GM12878 (cell line): ENCODE measurements around the gene CCER1. TPM values are rescaled to one million over a fixed set of nuclear protein-coding genes. Genes with fewer than 3 reads are reported as not detected.

Experiments used
- ATAC-seq: fragments of 200-7000 bp; cut with Tn5 transposase; 3 replicates; pipeline ENCODE4 v1.9.1; 2020; ENCODE audit warnings: mild to moderate bottlenecking, moderate library complexity
- BruUV-seq: library from RNA; stranded (reverse); fragments of 400-500 nt; replicated peaks from 2 replicates; lab custom pipeline; 2021; lab: Mats Ljungman, UMichigan
- CTCF ChIA-PET: fragments of 300-600 bp; sonication (Branson Sonifier 250); formaldehyde crosslinking; extraction: SDS; loops from one replicate; lab custom pipeline; 2021; ENCODE audit warnings: inconsistent platforms; lab: Yijun Ruan, JAX
- POLR2A ChIA-PET: fragments of 350-600 bp; formaldehyde crosslinking; extraction: SDS; loops from one replicate; lab custom pipeline; 2021; ENCODE audit warnings: inconsistent platforms; lab: Charles Lee
- RAD21 ChIA-PET: fragments of 300-600 bp; sonication (Branson Sonifier 250); formaldehyde crosslinking; loops from one replicate; lab custom pipeline; 2023; ENCODE audit warnings: antibody characterized with exemption; ENCODE audit not compliant: unreplicated experiment; lab: Charles Lee
- SMC1A ChIA-PET: fragments of 300-600 bp; sonication (Branson Sonifier 250); formaldehyde crosslinking; loops from one replicate; lab custom pipeline; 2023; ENCODE audit not compliant: unreplicated experiment, uncharacterized antibody; lab: Charles Lee
- DNase-seq: peaks from one replicate; pipeline ENCODE4 v3.0.0-alpha.2; 2011; ENCODE audit warnings: low read depth, low spot score
- FAIRE-seq: peaks from 3 replicates; lab custom pipeline; 2011; peaks lifted over from hg19 to GRCh38; lab: Jason Lieb, UNC
- H2AFZ ChIP-seq: 2 replicates; pipeline ENCODE4 v1.6.0; 2011; ENCODE audit warnings: low read depth, low read length, control low read depth; ENCODE audit not compliant: control insufficient read depth
- H3K27ac ChIP-seq: 2 replicates; pipeline ENCODE4 v1.5.1; 2011; ENCODE audit warnings: control low read depth; ENCODE audit not compliant: control insufficient read depth, insufficient read depth
- H3K27me3 ChIP-seq, 2 experiments: replicated peaks in 1 of 2; 2 replicates each; pipeline versions ENCODE4 v1.6.0 to v1.6.1; 2011; ENCODE audit warnings: low read length in 1 of 2; ENCODE audit not compliant: control insufficient read depth in 2 of 2, insufficient read depth in 2 of 2
- H3K36me3 ChIP-seq, 2 experiments: 2 replicates each; pipeline ENCODE4 v1.5.1; 2011; ENCODE audit warnings: low read length in 1 of 2; ENCODE audit not compliant: control insufficient read depth in 2 of 2, insufficient read depth in 2 of 2
- H3K4me1 ChIP-seq: 2 replicates; pipeline ENCODE4 v1.6.1; 2011; ENCODE audit warnings: mild to moderate bottlenecking, low read length, moderate library complexity, mixed read lengths; ENCODE audit not compliant: control insufficient read depth, insufficient read depth
- H3K4me2 ChIP-seq: 2 replicates; pipeline ENCODE4 v1.6.0; 2011; ENCODE audit warnings: control low read depth; ENCODE audit not compliant: control insufficient read depth, insufficient read depth
- H3K4me3 ChIP-seq: fragments of 200-600 bp; sonication (generic); 2 replicates; pipeline ENCODE4 v1.5.1; 2016
- H3K79me2 ChIP-seq: 2 replicates; pipeline ENCODE4 v1.6.0; 2011; ENCODE audit warnings: low read length; ENCODE audit not compliant: control insufficient read depth, insufficient read depth
- H3K9ac ChIP-seq: 2 replicates; pipeline ENCODE4 v1.8.0; 2011; ENCODE audit warnings: low read length, control low read depth, mixed read lengths; ENCODE audit not compliant: control insufficient read depth, insufficient read depth
- H3K9me3 ChIP-seq: replicated peaks from 3 replicates; pipeline ENCODE4 v1.5.1; 2011; ENCODE audit warnings: mild to moderate bottlenecking, low read length; ENCODE audit not compliant: control insufficient read depth, insufficient read depth
- H4K20me1 ChIP-seq: 2 replicates; pipeline ENCODE4 v1.6.0; 2011; ENCODE audit not compliant: control insufficient read depth, insufficient read depth
- ASH2L ChIP-seq: fragments of 300-600, 200-600 bp; sonication (generic); IDR thresholded peaks from 2 replicates; pipeline ENCODE4 v1.6.1; 2017; ENCODE audit warnings: low read depth, mild to moderate bottlenecking, borderline replicate concordance
- ATF7 ChIP-seq: fragments of 450-650 bp; IDR thresholded peaks from 2 replicates; pipeline ENCODE4 v1.6.1; 2016; ENCODE audit warnings: low read depth, mild to moderate bottlenecking
- BMI1 ChIP-seq: fragments of 450-650 bp; IDR thresholded peaks from 2 replicates; pipeline ENCODE4 v1.6.1; 2016; ENCODE audit warnings: mild to moderate bottlenecking, moderate library complexity, borderline replicate concordance
- CBFB ChIP-seq: IDR thresholded peaks from 2 replicates; pipeline ENCODE4 v1.6.1; 2016; ENCODE audit warnings: antibody characterized with exemption, low read depth
- EED ChIP-seq: sonication (generic); IDR thresholded peaks from 2 replicates; pipeline ENCODE4 v1.6.1; 2016; ENCODE audit warnings: antibody characterized with exemption, low read depth
- JUNB ChIP-seq: IDR thresholded peaks from 2 replicates; pipeline ENCODE4 v1.6.1; 2016; ENCODE audit warnings: antibody characterized with exemption, mild to moderate bottlenecking
- MXI1 ChIP-seq: fragments of 150-350 bp; IDR thresholded peaks from 2 replicates; pipeline ENCODE4 v1.6.1; 2011; ENCODE audit warnings: low read depth, mild to moderate bottlenecking, inconsistent platforms, low read length, improper control_type of control experiment
- NFXL1 ChIP-seq: fragments of 450-650 bp; IDR thresholded peaks from 2 replicates; pipeline ENCODE4 v1.6.1; 2017; ENCODE audit warnings: antibody characterized with exemption, mild to moderate bottlenecking, borderline replicate concordance
- PAX5 ChIP-seq: IDR thresholded peaks from 2 replicates; pipeline ENCODE4 v1.6.1; 2011; ENCODE audit warnings: low read depth, low read length, borderline replicate concordance
- PAX8 ChIP-seq: fragments of 450-650 bp; IDR thresholded peaks from 2 replicates; pipeline ENCODE4 v1.6.1; 2017; ENCODE audit warnings: mild to moderate bottlenecking, moderate library complexity
- PML ChIP-seq: IDR thresholded peaks from 2 replicates; pipeline ENCODE4 v1.6.1; 2012; ENCODE audit warnings: low read length, inconsistent platforms
- POLR2AphosphoS2 ChIP-seq: IDR thresholded peaks from 2 replicates; pipeline ENCODE4 v1.6.1; 2011; ENCODE audit warnings: low read depth, mild to moderate bottlenecking, low read length, improper control_type of control experiment, moderate library complexity
- SMARCA5 ChIP-seq: fragments of 450-650 bp; IDR thresholded peaks from 2 replicates; pipeline ENCODE4 v1.6.1; 2017; ENCODE audit warnings: mild to moderate bottlenecking
- SUPT20H ChIP-seq: IDR thresholded peaks from 2 replicates; pipeline ENCODE4 v1.6.1; 2011; ENCODE audit warnings: low read depth, mild to moderate bottlenecking, low read length, moderate library complexity, borderline replicate concordance; ENCODE audit not compliant: control insufficient read depth
- TCF12 ChIP-seq: IDR thresholded peaks from 2 replicates; pipeline ENCODE4 v1.6.1; 2011; ENCODE audit warnings: low read depth, mild to moderate bottlenecking, low read length
- WRNIP1 ChIP-seq: IDR thresholded peaks from 2 replicates; pipeline ENCODE4 v1.6.1; 2011; ENCODE audit warnings: low read depth, low read length, improper control_type of control experiment, borderline replicate concordance
- ZNF217 ChIP-seq: fragments of 450-650 bp; IDR thresholded peaks from 2 replicates; pipeline ENCODE4 v1.6.1; 2017; ENCODE audit warnings: antibody characterized with exemption, mild to moderate bottlenecking
- ZNF24 ChIP-seq: fragments of 450-650 bp; IDR thresholded peaks from 2 replicates; pipeline ENCODE4 v1.6.1; 2017; ENCODE audit warnings: antibody characterized with exemption, mild to moderate bottlenecking
- WGBS: methylation state at CpG from one replicate; pipeline ENCODE4 v1.1.6; 2016; ENCODE audit warnings: low lambda C conversion rate; ENCODE audit not compliant: insufficient replicate concordance, insufficient coverage; ENCODE audit errors: missing lambda C conversion rate; 5-methylcytosine and 5-hydroxymethylcytosine counted together
- in situ Hi-C: fragments of 300-500 bp; cut with MboI; formaldehyde crosslinking; loops from 9 replicates; pipeline ENCODE4 v1.14.3; 2018; ENCODE audit warnings: mixed read lengths
- intact Hi-C: fragments of 100-400 bp; cut with micrococcal nuclease; formaldehyde crosslinking; loops from one replicate; pipeline ENCODE4 v1.14.2; 2022; ENCODE audit not compliant: unreplicated experiment
- polyA plus RNA-seq, 11 experiments: library from polyadenylated mRNA; depleted of rRNA in 4 of 11; unstranded in 6 of 11; stranded (reverse) in 5 of 11; fragments of >200 nt; fragmentation: Nextera tagmentation in 4 of 11; fragmentation: Illumina TruSeq in 1 of 11; extraction: Ambion mirVana in 4 of 11; extraction: Trizol in 1 of 11; gene quantifications; 1 replicate in 1 of 11; 2 replicates in 10 of 11; pipeline versions ENCODE4 v1.2.1 to v1.2.3, GENCODE V29; 2011 to 2016; ENCODE audit warnings: inconsistent platforms in 2 of 11, missing spikeins in 2 of 11, low read depth in 1 of 11
- total RNA-seq, 4 experiments: library from RNA; depleted of rRNA in 3 of 4; stranded (reverse); fragments of >200 nt in 3 of 4; fragmentation: Illumina TruSeq in 1 of 4; extraction: Trizol in 1 of 4; gene quantifications; 2 replicates each; pipeline versions ENCODE4 v1.2.1 to v1.2.3, GENCODE V29; 2013 to 2021
- TF ChIP-seq, protein P1 (sequence below): fragments of 450-650 bp; formaldehyde crosslinking; IDR thresholded peaks from 2 replicates; pipeline ENCODE4 v1.4.0; 2020; ENCODE audit warnings: mild to moderate bottlenecking, moderate library complexity

Gene CCER1
- total and polyA plus RNA-seq, 10 of the 15 experiments (the other 5 are each of a cell fraction or from before 2014, with no cell fraction given) = 0.01 TPM; not detected in 9

DNA sequence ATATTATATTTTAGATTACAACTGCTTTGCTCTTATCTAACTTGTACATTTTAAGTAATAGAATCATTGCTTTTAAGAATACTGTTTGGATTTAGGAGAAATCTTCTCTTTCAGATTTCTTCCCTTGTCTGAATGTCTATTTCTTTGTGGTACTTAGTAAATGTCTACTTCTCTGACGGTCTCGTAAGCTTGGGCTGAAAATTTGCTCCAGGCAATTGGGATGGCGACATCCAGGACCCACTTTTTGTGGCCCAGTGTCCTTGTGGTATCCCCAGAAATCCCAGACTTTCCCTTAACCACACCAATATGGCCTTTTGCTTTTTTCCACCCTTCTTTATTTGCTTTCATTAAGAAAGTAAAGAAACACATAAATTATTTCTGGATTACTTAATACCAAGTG lies 24.0 kb upstream of the CCER1 start:
- H3K4me1 ChIP-seq = no peaks in the 10 kb centered on the region
- CTCF ChIA-PET = interaction anchor here (0.8 to 6.1 kb wide), 13 partner anchors 9 to 387 kb away, joined by 3 to 88 read pairs (median 5); partner anchors contain the start of gene LUM

More for the DNA sequence above, 24.0 kb upstream of the CCER1 start:
- Histone ChIP-seq H3K79me2 (no peaks in the 10 kb centered on the region), H3K27ac (no peak overlapping the region), H4K20me1 (no peaks in the 10 kb centered on the region), H3K4me3 (no peak overlapping the region), H3K27me3 (no peaks in the 10 kb centered on the region; a peak in 1 of 4 replicates), H3K9ac (no peak overlapping the region), H3K36me3 (no peaks in the 10 kb centered on the region), H3K9me3 (no peaks in the 10 kb centered on the region), H3K4me2 (no peak overlapping the region), H2AFZ (no peak overlapping the region)
- ChIA-PET RAD21 (interaction anchor here (0.9 to 2.4 kb wide), 6 partner anchors 11 to 131 kb away, joined by 3 to 11 read pairs (median 3); partner anchors contain the start of gene LUM), SMC1A (interaction anchor here (1.3 to 2.7 kb wide), 6 partner anchors 20 to 378 kb away, joined by 3 to 21 read pairs (median 4); partner anchors contain the start of gene LUM), POLR2A (no interaction called here)
- no TSS peak for BruUV-seq
- no peak for TF ChIP-seq ZNF24
- TF ChIP-seq ATF7 = no peak
- no peak for TF ChIP-seq SUPT20H
- TF ChIP-seq TCF12 = no peak
- no peak for TF ChIP-seq EED
- TF ChIP-seq PAX5 = no peak
- TF ChIP-seq PAX8 = no peak
- no peak for TF ChIP-seq ZNF217
- TF ChIP-seq MXI1 = no peak
- TF ChIP-seq, protein P1, sequence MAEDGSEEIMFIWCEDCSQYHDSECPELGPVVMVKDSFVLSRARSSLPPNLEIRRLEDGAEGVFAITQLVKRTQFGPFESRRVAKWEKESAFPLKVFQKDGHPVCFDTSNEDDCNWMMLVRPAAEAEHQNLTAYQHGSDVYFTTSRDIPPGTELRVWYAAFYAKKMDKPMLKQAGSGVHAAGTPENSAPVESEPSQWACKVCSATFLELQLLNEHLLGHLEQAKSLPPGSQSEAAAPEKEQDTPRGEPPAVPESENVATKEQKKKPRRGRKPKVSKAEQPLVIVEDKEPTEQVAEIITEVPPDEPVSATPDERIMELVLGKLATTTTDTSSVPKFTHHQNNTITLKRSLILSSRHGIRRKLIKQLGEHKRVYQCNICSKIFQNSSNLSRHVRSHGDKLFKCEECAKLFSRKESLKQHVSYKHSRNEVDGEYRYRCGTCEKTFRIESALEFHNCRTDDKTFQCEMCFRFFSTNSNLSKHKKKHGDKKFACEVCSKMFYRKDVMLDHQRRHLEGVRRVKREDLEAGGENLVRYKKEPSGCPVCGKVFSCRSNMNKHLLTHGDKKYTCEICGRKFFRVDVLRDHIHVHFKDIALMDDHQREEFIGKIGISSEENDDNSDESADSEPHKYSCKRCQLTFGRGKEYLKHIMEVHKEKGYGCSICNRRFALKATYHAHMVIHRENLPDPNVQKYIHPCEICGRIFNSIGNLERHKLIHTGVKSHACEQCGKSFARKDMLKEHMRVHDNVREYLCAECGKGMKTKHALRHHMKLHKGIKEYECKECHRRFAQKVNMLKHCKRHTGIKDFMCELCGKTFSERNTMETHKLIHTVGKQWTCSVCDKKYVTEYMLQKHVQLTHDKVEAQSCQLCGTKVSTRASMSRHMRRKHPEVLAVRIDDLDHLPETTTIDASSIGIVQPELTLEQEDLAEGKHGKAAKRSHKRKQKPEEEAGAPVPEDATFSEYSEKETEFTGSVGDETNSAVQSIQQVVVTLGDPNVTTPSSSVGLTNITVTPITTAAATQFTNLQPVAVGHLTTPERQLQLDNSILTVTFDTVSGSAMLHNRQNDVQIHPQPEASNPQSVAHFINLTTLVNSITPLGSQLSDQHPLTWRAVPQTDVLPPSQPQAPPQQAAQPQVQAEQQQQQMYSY (CRISPR knock-in tag) = no peak
- TF ChIP-seq BMI1 = no peak
- no peak for TF ChIP-seq NFXL1
- TF ChIP-seq CBFB = no peak
- TF ChIP-seq SMARCA5 = no peak
- no peak for TF ChIP-seq WRNIP1
- no peak for TF ChIP-seq PML
- no peak for TF ChIP-seq POLR2AphosphoS2
- TF ChIP-seq ASH2L = no peak
- no peak for TF ChIP-seq JUNB
- 8% methylated on average over 3 of the region's 3 CpGs for WGBS
- FAIRE-seq = no peak
- intact Hi-C loops = loop anchor here (2.0 kb wide), 1 partner anchor 376 kb away; no protein-coding TSS in a partner anchor
- in situ Hi-C loops = no loop called here
- no peak for DNase-seq
- no peak for ATAC-seq
